Heart left ventricle (tissue), 16 donors: Measurements from ENCODE around the gene FAM24B. TPM values are rescaled to one million over a fixed set of nuclear protein-coding genes. Genes with fewer than 3 reads are reported as not detected.
"Not testable (repeated sequence)": the region's sequence is repeated elsewhere in the genome, so short reads cannot be mapped to it uniquely, and the experiment has no call there.

ENCODE experiments used
- ATAC-seq, 4 donors: fragments of 200-7000 bp; cut with Tn5 transposase; one replicate each; pipeline ENCODE4 v1.9.1; 2020 to 2022; ENCODE audit warnings: moderate library complexity in 4 of 4, mild to moderate bottlenecking in 3 of 4, moderate number of reproducible peaks in 1 of 4
- DNase-seq, 5 donors: peaks; one replicate each; pipeline ENCODE4 v3.0.0-alpha.2; 2020
- H3K27ac ChIP-seq, 12 donors: fragments of 200-600 bp; sonication (generic) in 4 of 12; one replicate each; pipeline versions ENCODE4 v1.5.0 to v1.8.0; 2016 to 2022; ENCODE audit warnings: mild to moderate bottlenecking in 2 of 12
- H3K27me3 ChIP-seq, 9 donors: fragments of 200-600 bp; sonication (generic) in 2 of 9; one replicate each; pipeline versions ENCODE4 v1.5.1 to v1.8.0; 2016 to 2022; ENCODE audit warnings: mild to moderate bottlenecking in 3 of 9
- H3K36me3 ChIP-seq, 9 donors: fragments of 200-600 bp; sonication (generic) in 2 of 9; one replicate each; pipeline versions ENCODE4 v1.5.0 to v1.8.0; 2018 to 2022; ENCODE audit warnings: mild to moderate bottlenecking in 2 of 9
- H3K4me1 ChIP-seq, 12 donors: fragments of 200-600 bp; sonication (generic) in 4 of 12; one replicate each; pipeline versions ENCODE4 v1.5.0 to v1.8.0; 2016 to 2022; ENCODE audit warnings: mild to moderate bottlenecking in 3 of 12
- H3K4me3 ChIP-seq, 12 donors: fragments of 200-600 bp; sonication (generic) in 4 of 12; one replicate each; pipeline versions ENCODE4 v1.5.0 to v1.8.0; 2017 to 2022; ENCODE audit warnings: mild to moderate bottlenecking in 9 of 12, moderate library complexity in 4 of 12
- H3K9me3 ChIP-seq, 12 donors: fragments of 200-600 bp; sonication (generic) in 4 of 12; one replicate each; pipeline versions ENCODE4 v1.5.0 to v1.8.0; 2016 to 2022; ENCODE audit warnings: mild to moderate bottlenecking in 1 of 12
- POLR2A ChIP-seq, 2 donors: fragments of 450-650 bp; IDR thresholded peaks; one replicate each; pipeline ENCODE4 v1.6.1; 2017; ENCODE audit warnings: antibody characterized with exemption in 2 of 2, mild to moderate bottlenecking in 2 of 2, moderate library complexity in 2 of 2
- WGBS, 4 donors: extraction: QIAGEN DNeasy Blood & Tissue Kit in 2 of 4; methylation state at CpG; one replicate each; pipeline versions ENCODE4 v1.1.5 to v1.1.7; 2013 to 2018; 5-methylcytosine and 5-hydroxymethylcytosine counted together
- intact Hi-C, 10 donors: fragments of 100-400 bp; cut with DNase I; formaldehyde crosslinking; loops; one replicate each; pipeline versions ENCODE4 v1.11.1 to v1.14.2; 2022
- polyA plus RNA-seq, 2 donors: library from polyadenylated mRNA; stranded (reverse); fragments of 200-250 nt; gene quantifications; one replicate each; pipeline ENCODE4 v1.2.3, GENCODE V29; 2013
- total RNA-seq, 9 donors: library from RNA; depleted of rRNA in 2 of 9; stranded (reverse); fragments of >200 nt in 2 of 9; fragmentation: NEBNext Ultra II Directional in 3 of 9; extraction: Animal tissue kit (Norgen Biotek cat#: 25700) in 3 of 9; gene quantifications; one replicate each; pipeline versions ENCODE4 v1.1.0 to v1.2.4, GENCODE V29; 2016 to 2023
- TF ChIP-seq, protein P1 (sequence below), 12 donors: fragments of 200-600 bp; sonication (generic) in 4 of 12; IDR thresholded peaks; one replicate each; pipeline versions ENCODE4 v1.5.0 to v1.8.0; 2018 to 2022; ENCODE audit warnings: antibody characterized with exemption in 12 of 12, mild to moderate bottlenecking in 5 of 12
- donor health status: ischemic (EF 13 %, LVEDD 7.1; RV severe dilation, severe dysfunction).
- donor health status: healthy with polysubstance abuse.
- donor health status: DM: no; HTN: yes; CAD: no.
- donor health status: DM: no; HTN: no; CAD: no.
- donor health status: ischemic (EF 25% LVEDD 6.9; RV normal size, moderate dysfunction).
- donor health status: ischemic (EF 25% LVEDD 5.7; RV mildly dilated, moderate dysfunction).
- donor health status: healthy.
- donor health status: DM: yes; HTN: yes; CAD: no.
- donor health status: ischemic (EF 35%, LVEDD 5.7; RV mildly dilated, moderate dysfunction).
- donor health status: nonischemic (EF 11% LVEDD 7.7; RV severe dilation, severe dysfunction).
- donor health status: DM: yes; HTN: yes; CAD: no.
- donor health status: PGD.
- donor health status: ischemic (EF 29% LVEDD 5.4; RV normal size, mild dysfunction).
- donor health status: nonischemic (EF 23%, LVEDD 6.1; RV moderate dilation, normal function).

The FAM24B gene
- total and polyA plus RNA-seq, 11 donors, result 0.49 to 2.9 (median 0.80) TPM; not detected in 4

- 70 to 83% (median 79%) methylated on average over 1 of the region's 1 CpG for WGBS, 4 donors
- H3K36me3 ChIP-seq, result no peaks in the 10 kb centered on the region
- TF ChIP-seq, protein P1, sequence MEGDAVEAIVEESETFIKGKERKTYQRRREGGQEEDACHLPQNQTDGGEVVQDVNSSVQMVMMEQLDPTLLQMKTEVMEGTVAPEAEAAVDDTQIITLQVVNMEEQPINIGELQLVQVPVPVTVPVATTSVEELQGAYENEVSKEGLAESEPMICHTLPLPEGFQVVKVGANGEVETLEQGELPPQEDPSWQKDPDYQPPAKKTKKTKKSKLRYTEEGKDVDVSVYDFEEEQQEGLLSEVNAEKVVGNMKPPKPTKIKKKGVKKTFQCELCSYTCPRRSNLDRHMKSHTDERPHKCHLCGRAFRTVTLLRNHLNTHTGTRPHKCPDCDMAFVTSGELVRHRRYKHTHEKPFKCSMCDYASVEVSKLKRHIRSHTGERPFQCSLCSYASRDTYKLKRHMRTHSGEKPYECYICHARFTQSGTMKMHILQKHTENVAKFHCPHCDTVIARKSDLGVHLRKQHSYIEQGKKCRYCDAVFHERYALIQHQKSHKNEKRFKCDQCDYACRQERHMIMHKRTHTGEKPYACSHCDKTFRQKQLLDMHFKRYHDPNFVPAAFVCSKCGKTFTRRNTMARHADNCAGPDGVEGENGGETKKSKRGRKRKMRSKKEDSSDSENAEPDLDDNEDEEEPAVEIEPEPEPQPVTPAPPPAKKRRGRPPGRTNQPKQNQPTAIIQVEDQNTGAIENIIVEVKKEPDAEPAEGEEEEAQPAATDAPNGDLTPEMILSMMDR (IDR thresholded peaks at IDR 0.05), result no peak
- TF ChIP-seq POLR2A (IDR thresholded peaks at IDR 0.05), result no peak
- H3K4me1 ChIP-seq, result peaks cover 0 to 15% (median 6%) of the 10 kb centered on the region in 12 donors
- H3K27me3 ChIP-seq, result peaks cover 0 to 8% (median 0%) of the 10 kb centered on the region in 9 donors
- DNase-seq, result no peak
- peaks cover 0 to 8% (median 0%) of the 10 kb centered on the region in 12 donors for H3K9me3 ChIP-seq
- no peak for ATAC-seq
- H3K27ac ChIP-seq, result no peak overlapping the region
- H3K4me3 ChIP-seq, result no peak overlapping the region
- intact Hi-C loops, result no loop called here
Measured at GRCh38 chr10:122877264-122877663, 2.1 kb downstream of the FAM24B start.

GRCh38 chr10:122876467-122876855, 2.9 kb downstream of the FAM24B start:
- no peaks in the 10 kb centered on the region for H3K36me3 ChIP-seq
- H3K4me1 ChIP-seq, result peaks cover 0 to 15% (median 6%) of the 10 kb centered on the region in 12 donors
- 88 to 99% (median 94%) methylated on average over 1 of the region's 1 CpG for WGBS, 4 donors
- TF ChIP-seq, protein P1 (IDR thresholded peaks at IDR 0.05), result no peak
- no peak for TF ChIP-seq POLR2A (IDR thresholded peaks at IDR 0.05)
- peaks cover 0 to 7% (median 0%) of the 10 kb centered on the region in 9 donors for H3K27me3 ChIP-seq
- peaks cover 0 to 8% (median 0%) of the 10 kb centered on the region in 12 donors for H3K9me3 ChIP-seq
- H3K4me3 ChIP-seq, result no peak overlapping the region
- intact Hi-C loops, result no loop called here
- no peak for DNase-seq
- ATAC-seq, result no peak
- no peak overlapping the region for H3K27ac ChIP-seq

- Histone ChIP-seq H3K4me3 (no peak overlapping the region), H3K36me3 (no peaks in the 10 kb centered on the region), H3K9me3 (peaks cover 0 to 8% (median 0%) of the 10 kb centered on the region in 12 donors), H3K27ac (no peak overlapping the region), H3K4me1 (peaks cover 0 to 15% (median 6%) of the 10 kb centered on the region in 12 donors), H3K27me3 (peaks cover 0 to 7% (median 0%) of the 10 kb centered on the region in 9 donors)
- WGBS, 4 donors, result 40 to 53% (median 48%) methylated on average over 6 of the region's 6 CpGs
- TF ChIP-seq, protein P1 (IDR thresholded peaks at IDR 0.05), result no peak
- no peak for TF ChIP-seq POLR2A (IDR thresholded peaks at IDR 0.05)
- no peak for ATAC-seq
- DNase-seq, result no peak
- intact Hi-C loops, result no loop called here
Measured at GRCh38 chr10:122875843-122876466, 3.4 kb downstream of the FAM24B start.

- H3K27me3 ChIP-seq, H3K9me3 ChIP-seq, ATAC-seq, intact Hi-C loops, DNase-seq, H3K27ac ChIP-seq, H3K4me3 ChIP-seq, H3K36me3 ChIP-seq, H3K4me1 ChIP-seq: not testable (repeated sequence)
- WGBS, 4 donors, result 86 to 95% (median 93%) methylated on average over 1 to 2 of the region's 2 CpGs
Measured at GRCh38 chr10:122871947-122872346, 7.4 kb downstream of the FAM24B start.

- ATAC-seq, H3K27ac ChIP-seq, H3K4me1 ChIP-seq, H3K9me3 ChIP-seq, DNase-seq, intact Hi-C loops, H3K4me3 ChIP-seq, H3K36me3 ChIP-seq, H3K27me3 ChIP-seq: not testable (repeated sequence)
- WGBS, 4 donors, result 81 to 92% (median 89%) methylated on average over 1 to 2 of the region's 2 CpGs
Measured at GRCh38 chr10:122868768-122869167, 10.6 kb downstream of the FAM24B start.

DNA sequence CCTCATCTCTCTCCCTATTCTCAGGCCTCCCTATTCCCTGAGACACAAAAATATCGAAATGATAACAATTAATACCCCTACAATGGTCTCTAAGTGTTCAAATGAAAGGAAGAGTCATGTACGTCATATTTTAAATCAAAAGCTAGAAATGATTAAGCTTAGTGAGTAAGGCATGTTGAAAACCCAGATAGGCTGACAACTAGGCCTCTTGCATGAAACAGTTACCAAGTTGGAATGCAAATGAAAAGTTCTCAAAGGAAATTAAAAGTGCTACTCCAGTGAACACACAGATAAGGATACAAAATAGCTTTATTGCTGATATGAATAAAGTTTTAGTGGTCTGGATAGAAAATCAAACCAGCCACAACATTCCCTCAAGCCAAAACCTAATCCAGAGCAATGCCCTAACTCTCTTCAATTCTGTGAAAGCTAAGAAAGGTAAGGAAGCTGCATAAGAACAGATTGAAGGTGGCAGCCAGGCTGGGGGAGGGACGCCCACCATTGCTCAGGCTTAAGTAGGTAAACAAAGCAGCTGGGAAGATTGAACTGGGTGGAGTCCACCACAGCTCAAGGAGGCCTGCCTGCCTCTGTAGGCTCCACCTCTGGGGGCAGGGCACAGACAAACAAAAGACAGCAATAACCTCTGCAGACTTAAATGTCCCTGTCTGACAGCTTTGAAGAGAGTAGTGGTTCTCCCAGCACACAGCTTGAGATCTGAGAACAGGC, 12.5 kb downstream of the FAM24B start:
- H3K27ac ChIP-seq, DNase-seq, ATAC-seq, H3K9me3 ChIP-seq, H3K36me3 ChIP-seq, intact Hi-C loops, H3K4me1 ChIP-seq, H3K27me3 ChIP-seq, H3K4me3 ChIP-seq: not testable (repeated sequence)
- 85 to 89% (median 88%) methylated on average over 3 of the region's 3 CpGs for WGBS, 4 donors
